Smooth muscle cell (in vitro differentiated cells): ENCODE measurements around the gene CRK. TPM values are rescaled to one million over a fixed set of nuclear protein-coding genes. Genes with fewer than 3 reads are reported as not detected.

ENCODE experiments used
- DNase-seq: peaks from one replicate; lab custom pipeline; 2025; ENCODE audit not compliant: unreplicated experiment; lab: John Stamatoyannopoulos, UW
- H2AFZ ChIP-seq: fragments of 200-600 bp; sonication (generic); 2 replicates; pipeline ENCODE4 v1.6.0; 2016; ENCODE audit warnings: antibody characterized with exemption, low read depth, mild to moderate bottlenecking
- H3F3A ChIP-seq: fragments of 200-600 bp; sonication (generic); 2 replicates; pipeline ENCODE4 v1.6.0; 2017; ENCODE audit warnings: antibody characterized with exemption, low read depth
- H3K27ac ChIP-seq: fragments of 200-600 bp; sonication (generic); 2 replicates; pipeline ENCODE4 v1.5.1; 2016; ENCODE audit warnings: low read depth, mild to moderate bottlenecking
- H3K27me3 ChIP-seq: fragments of 200-600 bp; sonication (generic); 2 replicates; pipeline ENCODE4 v1.6.1; 2016; ENCODE audit warnings: low read depth, mild to moderate bottlenecking
- H3K36me3 ChIP-seq: fragments of 200-600 bp; sonication (generic); 2 replicates; pipeline ENCODE4 v1.5.1; 2016; ENCODE audit warnings: low read depth
- H3K4me1 ChIP-seq: fragments of 200-600 bp; sonication (generic); 2 replicates; pipeline ENCODE4 v1.5.1; 2016; ENCODE audit warnings: low read depth
- H3K4me2 ChIP-seq: fragments of 200-600 bp; sonication (generic); 2 replicates; pipeline ENCODE4 v1.6.0; 2016; ENCODE audit warnings: mild to moderate bottlenecking
- H3K4me3 ChIP-seq: fragments of 200-600 bp; sonication (generic); 2 replicates; pipeline ENCODE4 v1.5.1; 2016; ENCODE audit warnings: mild to moderate bottlenecking
- H3K79me2 ChIP-seq: fragments of 200-600 bp; sonication (generic); 2 replicates; pipeline ENCODE4 v1.6.0; 2016; ENCODE audit warnings: low read depth, mild to moderate bottlenecking
- H3K9ac ChIP-seq: fragments of 200-600 bp; sonication (generic); 2 replicates; pipeline ENCODE4 v1.6.0; 2016; ENCODE audit warnings: low read depth
- H3K9me3 ChIP-seq: fragments of 200-600 bp; sonication (generic); replicated peaks from 2 replicates; pipeline ENCODE4 v1.5.1; 2016; ENCODE audit warnings: low read depth
- H4K20me1 ChIP-seq: fragments of 200-600 bp; sonication (generic); 2 replicates; pipeline ENCODE4 v1.6.0; 2016; ENCODE audit warnings: low read depth
- WGBS: methylation state at CpG from one replicate; pipeline ENCODE4 v1.1.7; 2016; ENCODE audit warnings: low lambda C conversion rate; 5-methylcytosine and 5-hydroxymethylcytosine counted together
- polyA plus RNA-seq: library from polyadenylated mRNA; unstranded; fragments of >200 nt; fragmentation: Nextera tagmentation; extraction: Ambion mirVana; gene quantifications from 2 replicates; pipeline ENCODE4 v1.2.1, GENCODE V29; 2016
- total RNA-seq: library from RNA; depleted of rRNA; stranded (reverse); fragments of >200 nt; gene quantifications from 2 replicates; pipeline ENCODE4 v1.2.3, GENCODE V29; 2014
- TF ChIP-seq, protein P1 (sequence below): fragments of 200-600 bp; sonication (generic); IDR thresholded peaks from 2 replicates; pipeline ENCODE4 v1.5.1; 2017; ENCODE audit warnings: borderline replicate concordance, mild to moderate bottlenecking, antibody characterized with exemption; ENCODE audit not compliant: insufficient read depth, poor library complexity, severe bottlenecking

Gene CRK
- total and polyA plus RNA-seq, 2 experiments from 2014 or later, result 49.7 to 56.8 TPM

DNA sequence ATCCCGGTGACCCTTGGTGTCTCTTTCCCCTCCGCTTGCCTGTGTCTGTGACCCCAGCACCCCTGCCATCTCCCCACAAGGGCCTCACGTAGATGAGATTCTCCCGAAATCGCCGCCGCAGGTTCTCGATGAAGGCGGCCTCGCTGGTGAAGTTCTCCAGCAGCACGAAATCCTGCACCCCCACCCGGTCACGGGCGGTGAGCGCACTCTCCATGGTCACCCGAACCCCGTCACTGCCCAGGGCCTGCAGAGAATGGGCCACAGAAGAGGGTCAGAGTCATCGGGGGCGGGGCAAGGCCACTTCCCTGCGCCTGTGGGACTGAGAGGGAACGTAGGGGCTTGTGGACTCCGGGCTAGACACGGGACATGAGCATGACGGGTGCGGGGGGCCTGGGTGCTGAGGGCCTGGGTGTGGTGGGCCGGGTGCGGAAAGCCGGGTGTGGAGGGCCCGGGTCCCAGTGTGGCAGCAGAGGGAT lies 28.1 kb upstream of the CRK start:
- Histone ChIP-seq H3K27me3 (no peaks in the 10 kb centered on the region), H4K20me1 (peaks cover 14% of the 10 kb centered on the region), H3K4me3 (no peak overlapping the region), H3K4me2 (peak overlapping the region; percentile 85), H3K4me1 (peaks cover 16% of the 10 kb centered on the region), H3K36me3 (no peaks in the 10 kb centered on the region), H3K27ac (no peak overlapping the region), H3K9ac (no peak overlapping the region), H3K79me2 (peaks cover under 1% of the 10 kb centered on the region), H3K9me3 (no peaks in the 10 kb centered on the region), H3F3A (peaks cover 16% of the 10 kb centered on the region), H2AFZ (no peak overlapping the region)
- DNase-seq, result no peak
- 93% methylated on average over 29 of the region's 29 CpGs for WGBS
- TF ChIP-seq, protein P1, sequence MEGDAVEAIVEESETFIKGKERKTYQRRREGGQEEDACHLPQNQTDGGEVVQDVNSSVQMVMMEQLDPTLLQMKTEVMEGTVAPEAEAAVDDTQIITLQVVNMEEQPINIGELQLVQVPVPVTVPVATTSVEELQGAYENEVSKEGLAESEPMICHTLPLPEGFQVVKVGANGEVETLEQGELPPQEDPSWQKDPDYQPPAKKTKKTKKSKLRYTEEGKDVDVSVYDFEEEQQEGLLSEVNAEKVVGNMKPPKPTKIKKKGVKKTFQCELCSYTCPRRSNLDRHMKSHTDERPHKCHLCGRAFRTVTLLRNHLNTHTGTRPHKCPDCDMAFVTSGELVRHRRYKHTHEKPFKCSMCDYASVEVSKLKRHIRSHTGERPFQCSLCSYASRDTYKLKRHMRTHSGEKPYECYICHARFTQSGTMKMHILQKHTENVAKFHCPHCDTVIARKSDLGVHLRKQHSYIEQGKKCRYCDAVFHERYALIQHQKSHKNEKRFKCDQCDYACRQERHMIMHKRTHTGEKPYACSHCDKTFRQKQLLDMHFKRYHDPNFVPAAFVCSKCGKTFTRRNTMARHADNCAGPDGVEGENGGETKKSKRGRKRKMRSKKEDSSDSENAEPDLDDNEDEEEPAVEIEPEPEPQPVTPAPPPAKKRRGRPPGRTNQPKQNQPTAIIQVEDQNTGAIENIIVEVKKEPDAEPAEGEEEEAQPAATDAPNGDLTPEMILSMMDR, result no peak

DNA sequence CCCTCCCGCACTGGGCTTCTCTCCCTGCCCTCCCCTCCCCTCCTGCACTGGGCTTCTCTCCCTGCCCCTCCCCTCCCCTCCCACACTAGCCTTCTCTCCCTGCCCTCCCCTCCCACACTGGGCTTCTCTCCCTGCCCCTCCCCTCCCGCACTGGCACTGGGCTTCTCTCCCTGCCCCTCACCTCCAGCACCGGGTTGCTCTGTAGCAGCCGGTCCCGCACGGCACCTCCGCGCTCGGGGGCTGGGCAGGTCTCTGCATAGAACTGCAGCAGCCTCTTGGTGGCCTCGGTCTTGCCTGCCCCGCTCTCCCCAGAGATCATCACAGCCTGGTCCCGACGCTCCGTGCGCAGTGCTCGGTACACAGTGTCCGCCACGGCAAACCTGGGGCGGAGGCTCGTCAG lies 26.6 kb upstream of the CRK start:
- H3K27me3 ChIP-seq, result no peaks in the 10 kb centered on the region
- H3K4me2 ChIP-seq, result no peak overlapping the region
- peaks cover 18% of the 10 kb centered on the region for H4K20me1 ChIP-seq
- H3F3A ChIP-seq, result peaks cover 6% of the 10 kb centered on the region
- H2AFZ ChIP-seq, result no peak overlapping the region
- no peaks in the 10 kb centered on the region for H3K79me2 ChIP-seq
- H3K9ac ChIP-seq, result no peak overlapping the region
- no peak overlapping the region for H3K4me3 ChIP-seq
- TF ChIP-seq, protein P1, result no peak
- H3K9me3 ChIP-seq, result no peaks in the 10 kb centered on the region
- no peak for DNase-seq
- 97% methylated on average over 17 of the region's 20 CpGs for WGBS
- no peaks in the 10 kb centered on the region for H3K36me3 ChIP-seq
- H3K27ac ChIP-seq, result no peak overlapping the region
- peaks cover 13% of the 10 kb centered on the region for H3K4me1 ChIP-seq

DNA sequence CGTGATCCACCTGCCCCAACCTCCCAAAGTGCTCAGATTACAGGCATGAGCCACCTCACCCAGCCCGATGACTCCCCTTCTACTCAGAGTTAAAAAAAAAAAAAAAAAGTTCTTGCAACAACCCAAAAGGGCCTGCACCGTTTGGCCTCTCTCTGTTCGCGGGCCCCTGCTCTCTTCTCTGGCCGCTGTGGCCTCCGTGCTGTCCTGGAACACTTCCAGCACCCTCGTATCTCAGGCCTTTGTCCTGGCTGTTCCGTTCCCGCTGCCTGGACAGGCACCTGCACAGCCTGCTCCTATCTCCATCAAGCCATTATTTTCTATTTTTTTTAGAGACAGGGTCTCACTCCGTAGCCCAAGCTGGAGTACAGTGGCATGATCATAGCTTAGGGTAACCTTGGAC lies 25.7 kb upstream of the CRK start:
- H3K9ac ChIP-seq, result no peak overlapping the region
- no peak overlapping the region for H3K4me2 ChIP-seq
- H3K27ac ChIP-seq, result no peak overlapping the region
- H3K36me3 ChIP-seq, result no peaks in the 10 kb centered on the region
- TF ChIP-seq, protein P1, result no peak
- no peak overlapping the region for H3K4me3 ChIP-seq
- H3F3A ChIP-seq, result no peaks in the 10 kb centered on the region
- H3K79me2 ChIP-seq, result no peaks in the 10 kb centered on the region
- 96% methylated on average over 11 of the region's 11 CpGs for WGBS
- peaks cover 6% of the 10 kb centered on the region for H3K4me1 ChIP-seq
- no peak for DNase-seq
- H3K9me3 ChIP-seq, result no peaks in the 10 kb centered on the region
- H3K27me3 ChIP-seq, result no peaks in the 10 kb centered on the region
- peaks cover 18% of the 10 kb centered on the region for H4K20me1 ChIP-seq
- no peak overlapping the region for H2AFZ ChIP-seq

DNA sequence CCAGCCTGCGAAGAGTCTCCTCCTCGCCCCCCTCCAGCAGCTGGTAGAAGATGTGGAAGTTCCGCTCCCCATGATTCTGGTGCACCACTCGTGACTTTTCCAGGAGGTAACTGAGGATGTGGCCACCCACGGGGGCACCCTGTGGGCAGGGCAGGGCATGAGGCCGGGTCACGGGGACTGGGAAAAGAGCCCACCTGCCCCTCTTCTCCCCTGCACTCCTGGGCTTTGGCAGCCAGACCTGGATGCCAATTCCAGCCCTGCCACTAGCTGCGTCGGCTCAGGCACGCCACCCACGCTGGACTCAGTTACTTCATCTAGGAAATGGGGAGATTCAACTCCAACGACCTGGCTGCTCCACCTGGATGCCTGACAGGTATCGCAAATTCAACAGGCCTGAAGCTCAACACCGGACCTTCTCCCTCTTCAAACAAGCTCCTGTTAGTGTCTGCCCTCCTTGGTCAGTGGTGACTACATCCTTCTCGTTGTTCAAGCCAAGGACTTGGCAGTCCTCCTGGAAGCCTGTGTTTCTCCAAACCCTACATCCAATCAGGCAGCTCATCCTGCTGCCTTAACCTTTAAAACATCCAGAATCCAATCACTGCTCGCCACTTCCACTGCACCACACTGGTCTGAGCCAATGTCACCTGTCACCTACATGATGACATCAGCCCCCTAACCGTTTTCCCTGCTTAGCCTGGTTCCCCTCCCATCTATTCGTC lies 24.9 kb upstream of the CRK start:
- Histone ChIP-seq H3K4me3 (no peak overlapping the region), H3K27me3 (no peaks in the 10 kb centered on the region), H4K20me1 (peaks cover 18% of the 10 kb centered on the region), H3K9ac (no peak overlapping the region), H3K4me2 (no peak overlapping the region), H3K4me1 (peaks cover 6% of the 10 kb centered on the region), H3K36me3 (no peaks in the 10 kb centered on the region), H3K27ac (no peak overlapping the region), H2AFZ (no peak overlapping the region), H3F3A (no peaks in the 10 kb centered on the region), H3K79me2 (no peaks in the 10 kb centered on the region), H3K9me3 (no peaks in the 10 kb centered on the region)
- 96% methylated on average over 18 of the region's 18 CpGs for WGBS
- TF ChIP-seq, protein P1, result no peak
- DNase-seq, result no peak
